ENCODE results near the gene CRPPA.

DNA sequence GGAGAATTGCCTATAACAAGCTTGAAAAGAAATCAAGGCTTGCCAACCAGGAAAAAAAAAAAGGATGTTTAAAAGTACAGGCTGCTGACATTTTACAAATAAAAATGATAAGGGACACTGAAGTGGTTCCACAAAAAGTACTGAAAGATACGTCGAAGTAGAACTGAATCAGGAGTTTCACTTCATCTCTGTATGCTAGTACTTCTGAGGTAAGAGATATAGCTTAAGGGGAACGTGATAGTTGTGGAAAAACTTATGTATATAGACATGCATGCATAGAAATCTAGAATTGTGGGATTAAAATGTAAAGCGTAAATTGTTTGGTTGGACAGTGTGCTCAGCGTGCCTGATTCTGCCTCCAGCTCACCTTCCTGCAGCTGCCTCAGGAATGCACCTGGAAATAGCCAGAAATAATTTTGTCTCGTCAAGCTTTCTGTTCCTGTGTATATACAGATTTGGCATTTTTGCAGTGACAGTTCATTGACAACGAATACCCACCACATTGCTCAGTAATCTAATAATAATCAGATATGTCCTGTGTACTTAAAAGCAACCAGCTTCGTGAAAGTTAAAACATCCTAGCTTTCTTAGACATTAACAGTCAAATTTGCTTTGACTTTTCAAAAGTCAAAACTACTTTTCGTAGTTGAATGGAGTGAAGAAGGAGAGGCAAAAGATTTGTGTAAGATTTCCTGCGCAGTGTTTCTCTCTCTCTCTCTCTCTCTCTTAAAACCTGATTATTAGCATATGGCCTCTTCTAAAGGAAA lies 42.8 kb upstream of the CRPPA start:
- TF ChIP-seq, protein P1, sequence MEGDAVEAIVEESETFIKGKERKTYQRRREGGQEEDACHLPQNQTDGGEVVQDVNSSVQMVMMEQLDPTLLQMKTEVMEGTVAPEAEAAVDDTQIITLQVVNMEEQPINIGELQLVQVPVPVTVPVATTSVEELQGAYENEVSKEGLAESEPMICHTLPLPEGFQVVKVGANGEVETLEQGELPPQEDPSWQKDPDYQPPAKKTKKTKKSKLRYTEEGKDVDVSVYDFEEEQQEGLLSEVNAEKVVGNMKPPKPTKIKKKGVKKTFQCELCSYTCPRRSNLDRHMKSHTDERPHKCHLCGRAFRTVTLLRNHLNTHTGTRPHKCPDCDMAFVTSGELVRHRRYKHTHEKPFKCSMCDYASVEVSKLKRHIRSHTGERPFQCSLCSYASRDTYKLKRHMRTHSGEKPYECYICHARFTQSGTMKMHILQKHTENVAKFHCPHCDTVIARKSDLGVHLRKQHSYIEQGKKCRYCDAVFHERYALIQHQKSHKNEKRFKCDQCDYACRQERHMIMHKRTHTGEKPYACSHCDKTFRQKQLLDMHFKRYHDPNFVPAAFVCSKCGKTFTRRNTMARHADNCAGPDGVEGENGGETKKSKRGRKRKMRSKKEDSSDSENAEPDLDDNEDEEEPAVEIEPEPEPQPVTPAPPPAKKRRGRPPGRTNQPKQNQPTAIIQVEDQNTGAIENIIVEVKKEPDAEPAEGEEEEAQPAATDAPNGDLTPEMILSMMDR (IDR thresholded peaks at IDR 0.05; ENCODE audit: insufficient read depth, low read depth, low read length), result no peak
- no peak for TF ChIP-seq EZH2 (IDR thresholded peaks at IDR 0.05; ENCODE audit: insufficient read depth, low read length)
